PC-3 (cell line): Measurements from ENCODE around the gene PLXND1. TPM values are rescaled to one million over a fixed set of nuclear protein-coding genes. Genes with fewer than 3 reads are reported as not detected.

ENCODE experiments used
- ATAC-seq: fragments of 200-7000 bp; cut with Tn5 transposase; 2 replicates; pipeline ENCODE4 v1.9.1; 2020; ENCODE audit warnings: mild to moderate bottlenecking, moderate library complexity
- BruUV-seq: library from RNA; stranded (reverse); fragments of 400-500 nt; replicated peaks from 2 replicates; lab custom pipeline; 2021; lab: Mats Ljungman, UMichigan
- CTCF ChIA-PET: fragments of 300-600 bp; sonication (Branson Sonifier 250); formaldehyde crosslinking; loops from one replicate; lab custom pipeline; 2022; ENCODE audit warnings: antibody characterized with exemption; lab: Charles Lee
- POLR2A ChIA-PET: fragments of 300-600 bp; sonication (Branson Sonifier 250); formaldehyde crosslinking; loops from one replicate; lab custom pipeline; 2022; ENCODE audit warnings: antibody characterized with exemption; ENCODE audit not compliant: unreplicated experiment; lab: Charles Lee
- DNase-seq: peaks from one replicate; pipeline ENCODE4 v3.0.0-alpha.2; 2015
- H2AFZ ChIP-seq: fragments of 300-600 bp; sonication (generic); 2 replicates; pipeline ENCODE4 v1.6.0; 2016; ENCODE audit warnings: antibody characterized with exemption, low read length
- H3F3A ChIP-seq: fragments of 300-600 bp; sonication (generic); one replicate; pipeline ENCODE4 v1.6.0; 2017; ENCODE audit warnings: antibody characterized with exemption, low read length, control low read depth, mild to moderate bottlenecking; ENCODE audit not compliant: unreplicated experiment
- H3K27ac ChIP-seq: fragments of 300-600 bp; sonication (generic); 2 replicates; pipeline ENCODE4 v1.5.1; 2016; ENCODE audit warnings: mild to moderate bottlenecking, low read length
- H3K27me3 ChIP-seq: fragments of 300-600 bp; sonication (generic); 2 replicates; pipeline ENCODE4 v1.6.1; 2016; ENCODE audit warnings: low read length, mixed read lengths
- H3K36me3 ChIP-seq: fragments of 300-600 bp; sonication (generic); 2 replicates; pipeline ENCODE4 v1.6.1; 2016; ENCODE audit warnings: low read depth, mixed run types, low read length, mixed read lengths
- H3K4me1 ChIP-seq: fragments of 300-600 bp; sonication (generic); 2 replicates; pipeline ENCODE4 v1.5.1; 2016; ENCODE audit warnings: low read length; ENCODE audit not compliant: insufficient read depth
- H3K4me2 ChIP-seq: fragments of 300-600 bp; sonication (generic); 2 replicates; pipeline ENCODE4 v1.6.0; 2016; ENCODE audit warnings: low read length
- H3K4me3 ChIP-seq: fragments of 300-600 bp; sonication (generic); 2 replicates; pipeline ENCODE4 v1.5.1; 2016; ENCODE audit warnings: mild to moderate bottlenecking, low read length, mixed read lengths
- H3K79me2 ChIP-seq: fragments of 300-600 bp; sonication (generic); 2 replicates; pipeline ENCODE4 v1.6.1; 2017; ENCODE audit warnings: low read length, mixed read lengths
- H3K9ac ChIP-seq: fragments of 300-600 bp; sonication (generic); 2 replicates; pipeline ENCODE4 v1.6.0; 2016; ENCODE audit warnings: mild to moderate bottlenecking, low read length
- H3K9me2 ChIP-seq: fragments of 300-600 bp; sonication (generic); replicated peaks from 2 replicates; pipeline ENCODE4 v1.6.1; 2016; ENCODE audit warnings: mixed run types, low read length, mixed read lengths
- H3K9me3 ChIP-seq: fragments of 300-600 bp; sonication (generic); 2 replicates; pipeline ENCODE4 v1.6.1; 2016; ENCODE audit warnings: low read length, mixed read lengths
- H4K20me1 ChIP-seq: fragments of 300-600 bp; sonication (generic); 2 replicates; pipeline ENCODE4 v1.6.1; 2016; ENCODE audit warnings: low read length, mixed read lengths
- CTCF ChIP-seq: fragments of 300-600 bp; sonication (generic); conservative IDR thresholded peaks from 2 replicates; pipeline ENCODE4 v1.5.1; 2017; ENCODE audit warnings: antibody characterized with exemption, low read depth, mild to moderate bottlenecking, low read length
- EZH2 ChIP-seq: fragments of 300-600 bp; sonication (generic); IDR thresholded peaks from one replicate; pipeline ENCODE4 v1.6.1; 2017; ENCODE audit warnings: antibody characterized with exemption, mild to moderate bottlenecking, low read length; ENCODE audit not compliant: unreplicated experiment
- EZH2phosphoT487 ChIP-seq: fragments of 300-600 bp; sonication (generic); IDR thresholded peaks from 2 replicates; pipeline ENCODE4 v1.6.1; 2018; ENCODE audit warnings: mild to moderate bottlenecking, antibody characterized with exemption, low read length, borderline replicate concordance
- intact Hi-C: fragments of 100-400 bp; cut with micrococcal nuclease; formaldehyde crosslinking; loops from 2 replicates; pipeline ENCODE4 v1.9.0; 2023
- total RNA-seq: library from RNA; depleted of rRNA; stranded (reverse); fragments of >200 nt; gene quantifications from 2 replicates; pipeline ENCODE4 v1.2.3, GENCODE V29; 2014

PLXND1 gene
- total RNA-seq, 1 experiment from 2014 or later = 19.2 TPM

- Histone ChIP-seq H3K9me3 (no peaks in the 10 kb centered on the region), H3K27ac (no peak overlapping the region), H3K27me3 (no peaks in the 10 kb centered on the region), H4K20me1 (no peaks in the 10 kb centered on the region), H2AFZ (no peak overlapping the region), H3F3A (no peaks in the 10 kb centered on the region), H3K79me2 (no peaks in the 10 kb centered on the region), H3K9ac (no peak overlapping the region), H3K4me3 (no peak overlapping the region), H3K9me2 (no peaks in the 10 kb centered on the region), H3K4me1 (no peaks in the 10 kb centered on the region), H3K36me3 (no peaks in the 10 kb centered on the region), H3K4me2 (no peak overlapping the region)
- ChIA-PET POLR2A (no interaction called here), CTCF (no interaction called here)
- ATAC-seq (no peak), DNase-seq (no peak)
- BruUV-seq = no TSS peak
- TF ChIP-seq EZH2 = no peak
- TF ChIP-seq CTCF = no peak
- no peak for TF ChIP-seq EZH2phosphoT487
- intact Hi-C loops = no loop called here
Measured at GRCh38 chr3:129590215-129590614, 16.3 kb downstream of the PLXND1 start.

- Histone ChIP-seq H3F3A (no peaks in the 10 kb centered on the region), H3K9me3 (no peaks in the 10 kb centered on the region), H3K27ac (no peak overlapping the region), H3K9me2 (no peaks in the 10 kb centered on the region), H3K79me2 (no peaks in the 10 kb centered on the region), H3K4me3 (no peak overlapping the region), H3K4me2 (no peak overlapping the region), H4K20me1 (no peaks in the 10 kb centered on the region), H3K4me1 (no peaks in the 10 kb centered on the region), H3K9ac (no peak overlapping the region), H3K27me3 (no peaks in the 10 kb centered on the region), H3K36me3 (no peaks in the 10 kb centered on the region), H2AFZ (no peak overlapping the region)
- ATAC-seq (no peak), DNase-seq (no peak)
- ChIA-PET POLR2A (no interaction called here), CTCF (no interaction called here)
- TF ChIP-seq EZH2phosphoT487 (no peak), CTCF (no peak), EZH2 (no peak)
- intact Hi-C loops = no loop called here
- no TSS peak for BruUV-seq
Measured at GRCh38 chr3:129587566-129588210, 18.8 kb downstream of the PLXND1 start.

GRCh38 chr3:129586746-129587430, 19.6 kb downstream of the PLXND1 start:
- intact Hi-C loops = no loop called here
- Histone ChIP-seq H3K79me2 (no peaks in the 10 kb centered on the region), H3K27ac (no peak overlapping the region), H3K4me3 (no peak overlapping the region), H3K4me2 (no peak overlapping the region), H4K20me1 (no peaks in the 10 kb centered on the region), H3K36me3 (no peaks in the 10 kb centered on the region), H3K9me3 (no peaks in the 10 kb centered on the region), H3K27me3 (no peaks in the 10 kb centered on the region), H3F3A (no peaks in the 10 kb centered on the region), H3K9me2 (no peaks in the 10 kb centered on the region), H3K9ac (no peak overlapping the region), H3K4me1 (no peaks in the 10 kb centered on the region), H2AFZ (no peak overlapping the region)
- TF ChIP-seq CTCF = no peak
- no peak for TF ChIP-seq EZH2phosphoT487
- TF ChIP-seq EZH2 = no peak
- POLR2A ChIA-PET = no interaction called here
- DNase-seq (no peak), ATAC-seq (no peak)
- BruUV-seq = no TSS peak
- CTCF ChIA-PET = no interaction called here
